GM21576 (cell line): ENCODE measurements around the gene LIN7C.

ENCODE experiments used
- ATAC-seq: cut with Tn5 transposase; IDR thresholded peaks from one replicate; pipeline ENCODE4 v1.9.1; 2021; ENCODE audit warnings: mild to moderate bottlenecking, moderate library complexity; ENCODE audit not compliant: unreplicated experiment

LIN7C gene

GRCh38 chr11:27512238-27512637 is 5.7 kb upstream of the LIN7C start:
- no peak for ATAC-seq

GRCh38 chr11:27509908-27510307 is 3.3 kb upstream of the LIN7C start:
- ATAC-seq: no peak

DNA sequence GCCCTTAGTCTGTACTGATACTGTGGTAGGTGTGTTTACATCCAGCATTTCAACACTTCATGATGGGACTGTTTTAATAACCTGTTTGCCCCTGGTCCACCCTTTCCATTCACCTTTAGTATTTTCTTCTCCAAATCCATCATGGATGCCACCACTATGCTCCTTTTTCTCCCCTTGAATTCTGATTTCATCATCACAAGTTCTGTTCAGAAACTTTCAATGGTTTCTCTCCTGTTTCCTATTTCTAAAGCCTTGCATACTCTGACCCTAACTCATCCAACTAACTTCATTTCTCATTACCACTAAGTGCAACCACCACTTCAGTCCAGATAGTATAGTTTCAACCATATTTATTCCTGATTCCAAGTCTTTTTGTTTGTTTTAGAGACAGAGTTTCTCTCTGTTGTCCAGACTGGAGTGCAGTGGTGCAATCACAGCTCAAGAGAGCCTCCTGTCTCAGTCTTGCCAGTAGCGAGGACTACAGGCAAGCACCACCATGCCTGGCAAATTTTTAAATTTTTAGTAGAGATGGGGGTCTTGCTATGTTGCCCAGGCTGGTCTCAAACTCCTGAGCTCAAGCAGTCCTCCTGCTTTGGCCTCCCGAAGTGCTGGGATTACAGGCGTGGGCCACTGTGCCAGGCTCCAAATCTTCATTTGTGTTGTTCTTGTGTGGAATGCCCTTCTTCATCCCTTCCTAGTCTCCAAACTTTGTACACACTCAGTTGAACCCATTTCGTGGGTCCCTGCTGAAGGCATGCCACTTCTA is 1.2 kb upstream of the LIN7C start:
- no peak for ATAC-seq

- peak; percentile 3 for ATAC-seq
Measured at GRCh38 chr11:27505781-27506180, 788 bp downstream of the LIN7C start.

GRCh38 chr11:27504205-27504604 is 2.4 kb downstream of the LIN7C start:
- no peak for ATAC-seq

GRCh38 chr11:27501100-27501499 is 5.5 kb downstream of the LIN7C start:
- no peak for ATAC-seq

DNA sequence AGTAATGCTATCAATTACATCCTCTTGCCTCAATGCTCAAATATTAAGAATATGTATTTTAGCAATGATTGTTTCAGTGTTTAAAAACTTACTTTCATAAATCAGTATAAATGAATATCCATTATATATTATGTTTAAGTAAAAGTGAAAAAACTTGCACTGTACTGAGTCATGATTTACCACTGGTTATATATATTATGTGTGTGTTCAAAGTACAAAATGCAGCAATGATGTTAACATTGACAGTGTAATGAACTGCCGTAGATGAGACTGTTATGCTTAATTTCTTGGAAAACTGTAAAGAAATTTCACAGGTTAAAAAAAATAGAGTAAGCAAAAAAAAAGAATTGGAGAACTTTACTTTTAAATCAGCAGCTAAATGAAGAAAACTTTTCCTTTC is 8.7 kb downstream of the LIN7C start:
- ATAC-seq: no peak

DNA sequence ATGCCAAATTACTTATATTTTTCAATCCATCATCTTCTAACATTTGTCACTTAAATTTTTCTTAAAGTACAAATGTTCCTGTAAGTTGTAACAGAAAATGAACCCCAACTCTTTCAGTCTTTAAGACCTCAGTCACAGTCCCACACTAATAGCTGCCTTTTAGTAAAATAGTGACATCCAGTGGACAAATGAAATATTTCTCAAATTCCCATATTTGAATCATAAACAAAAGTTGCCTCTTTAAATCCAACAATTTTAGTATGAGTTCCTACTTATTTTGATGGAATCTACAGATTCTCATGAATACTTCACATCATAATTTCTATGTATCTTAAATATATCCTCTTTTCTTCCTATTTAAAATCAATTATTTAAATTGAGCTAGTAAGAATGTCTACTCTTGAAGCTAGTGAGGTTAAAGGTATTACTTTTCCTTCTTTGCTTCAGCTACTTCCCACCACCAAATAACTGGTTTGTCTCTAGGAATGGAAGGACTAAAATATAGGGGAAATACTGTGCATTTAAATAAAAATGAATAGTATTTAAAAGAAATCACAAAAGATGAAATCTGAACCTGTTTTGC is 9.2 kb downstream of the LIN7C start:
- ATAC-seq: peak; percentile 79

- ATAC-seq: no peak
Measured at GRCh38 chr11:27496461-27496860, 10.1 kb downstream of the LIN7C start.

GRCh38 chr11:27495710-27496300 is 10.8 kb downstream of the LIN7C start:
- ATAC-seq: no peak

- no peak for ATAC-seq
Measured at GRCh38 chr11:27489092-27489491, 17.5 kb downstream of the LIN7C start.

- ATAC-seq: no peak
Measured at GRCh38 chr11:27487706-27488105, 18.9 kb downstream of the LIN7C start.

DNA sequence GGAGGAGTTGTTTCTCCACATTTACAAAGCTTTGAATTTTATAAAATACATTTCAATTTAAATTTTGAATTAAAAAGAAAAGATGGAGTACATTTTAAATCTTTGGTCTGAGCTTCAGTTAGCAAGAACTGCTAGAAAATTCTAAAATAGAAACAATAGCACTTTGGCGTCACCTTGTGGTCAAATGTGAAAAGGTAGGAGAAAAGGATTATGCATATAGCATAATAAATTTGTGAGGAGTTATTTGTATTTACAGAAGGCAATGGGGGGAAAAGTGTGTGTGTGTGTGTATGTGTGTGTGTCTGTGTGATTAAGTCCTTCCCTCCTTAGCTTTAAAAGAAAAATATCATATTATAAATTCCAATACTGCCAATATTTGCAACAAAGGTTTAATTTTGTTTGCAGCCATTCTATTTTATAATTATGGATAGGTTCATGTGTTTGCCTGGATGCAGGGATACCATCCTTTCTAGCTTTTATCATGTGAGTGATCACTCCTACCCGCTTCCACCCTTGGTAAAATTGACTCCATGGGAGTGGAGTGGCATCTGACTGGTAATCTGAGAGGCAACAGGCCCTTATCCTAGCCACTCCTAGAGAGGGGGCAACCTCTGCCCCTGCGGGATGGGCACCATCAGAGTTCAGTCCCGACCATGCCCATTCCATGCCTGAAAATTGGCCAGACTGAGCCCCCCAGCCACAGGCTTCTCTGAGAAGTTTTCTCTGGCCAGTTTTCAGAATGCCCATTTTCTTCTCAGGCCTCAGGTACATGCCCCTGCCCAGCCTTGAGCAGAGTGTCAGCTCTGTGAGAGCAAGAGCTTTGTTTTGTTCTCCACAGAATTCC is 20.4 kb downstream of the LIN7C start:
- ATAC-seq: no peak

- ATAC-seq: no peak
Measured at GRCh38 chr11:27482793-27483192, 23.8 kb downstream of the LIN7C start.

DNA sequence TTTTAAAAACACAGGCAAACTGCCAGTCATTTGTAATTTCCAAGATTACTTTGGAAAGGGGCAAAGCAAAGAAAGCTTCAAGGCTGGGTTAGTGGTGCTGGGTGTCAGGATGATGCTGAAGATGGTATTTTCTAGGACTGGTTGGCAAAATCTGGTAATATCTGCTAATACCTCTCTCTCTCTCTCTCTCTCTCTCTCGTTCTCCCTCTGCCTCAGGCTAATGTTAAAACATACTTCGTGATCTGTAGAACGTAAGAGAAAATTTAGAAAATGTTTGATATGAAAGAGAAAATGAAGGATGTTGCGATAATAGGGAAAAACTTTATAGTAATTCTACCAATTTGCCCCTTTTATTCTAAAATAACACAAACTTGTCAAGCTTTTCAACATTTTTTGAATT is 24.6 kb downstream of the LIN7C start:
- ATAC-seq: no peak

- no peak for ATAC-seq
Measured at GRCh38 chr11:27477831-27478230, 28.7 kb downstream of the LIN7C start.

- no peak for ATAC-seq
Measured at GRCh38 chr11:27477243-27477642, 29.3 kb downstream of the LIN7C start.

DNA sequence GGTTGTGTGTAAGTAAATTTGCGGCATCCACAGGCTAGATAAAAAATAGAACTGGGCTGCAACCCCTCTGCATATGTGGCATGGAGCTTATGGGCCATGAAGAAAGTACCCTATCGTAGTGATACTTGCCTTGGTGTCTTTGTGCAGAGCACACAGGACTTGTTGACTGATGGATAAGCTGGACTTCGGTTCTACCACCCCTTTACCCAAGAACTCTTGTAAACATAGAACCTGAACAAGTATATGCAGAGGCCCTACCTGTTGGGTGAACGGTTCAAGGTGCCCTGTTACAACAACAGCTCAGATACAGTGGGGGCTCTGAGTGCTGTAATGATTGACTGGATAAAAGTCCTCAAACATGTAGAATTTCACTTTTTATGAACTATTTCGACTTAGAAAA is 30.9 kb downstream of the LIN7C start:
- ATAC-seq: no peak

GRCh38 chr11:27473017-27473406 is 33.6 kb downstream of the LIN7C start:
- no peak for ATAC-seq

GRCh38 chr11:27472398-27473016 is 34.1 kb downstream of the LIN7C start, which contains the start of gene LGR4:
Gene LGR4, minus strand, starts transcription at chr11:27472790. Its CDS starts 488 bp downstream, at chr11:27472302.
- ATAC-seq: peak; percentile 80
